SU-DHL-6 (cell line): ENCODE data around the gene RUFY4.

ENCODE experiments used
- H2AFZ ChIP-seq: fragments of 200-600 bp; sonication (generic); 2 replicates; pipeline ENCODE4 v1.6.1; 2014; ENCODE audit warnings: low read depth, mild to moderate bottlenecking, moderate library complexity, mixed read lengths, antibody characterized with exemption, low read length; ENCODE audit not compliant: severe bottlenecking
- H3F3A ChIP-seq: fragments of 200-600 bp; shearing (Covaris generic); 2 replicates; pipeline ENCODE4 v1.6.0; 2016; ENCODE audit warnings: antibody characterized with exemption, mild to moderate bottlenecking; ENCODE audit not compliant: insufficient read depth
- H3K27ac ChIP-seq: fragments of 200-600 bp; sonication (generic); 2 replicates; pipeline ENCODE4 v1.5.1; 2016; ENCODE audit warnings: low read depth, mild to moderate bottlenecking, low read length, moderate library complexity, mixed read lengths
- H3K27me3 ChIP-seq: fragments of 200-600 bp; sonication (generic), shearing (Covaris generic); 2 replicates; pipeline ENCODE4 v1.6.0; 2014; ENCODE audit warnings: mild to moderate bottlenecking, low read length
- H3K36me3 ChIP-seq: fragments of 200-600 bp; sonication (generic); 2 replicates; pipeline ENCODE4 v1.6.1; 2014; ENCODE audit warnings: mild to moderate bottlenecking, low read length, mixed read lengths
- H3K4me2 ChIP-seq: fragments of 300-600, 200-600 bp; shearing (Covaris generic), sonication (generic); 2 replicates; pipeline ENCODE4 v1.6.0; 2014; ENCODE audit warnings: low read length, low read depth, mild to moderate bottlenecking; ENCODE audit not compliant: poor library complexity, severe bottlenecking
- H3K4me3 ChIP-seq: fragments of 200-600 bp; sonication (generic); 2 replicates; pipeline ENCODE4 v1.5.1; 2014; ENCODE audit warnings: antibody characterized with exemption, low read length, mild to moderate bottlenecking, mixed read lengths; ENCODE audit not compliant: insufficient read depth, poor library complexity, severe bottlenecking
- H3K79me2 ChIP-seq: fragments of 200-600 bp; sonication (generic); 2 replicates; pipeline ENCODE4 v1.6.1; 2014; ENCODE audit warnings: mild to moderate bottlenecking, low read length, moderate library complexity; ENCODE audit not compliant: insufficient read depth
- H3K9ac ChIP-seq: fragments of 200-600 bp; sonication (generic); 2 replicates; pipeline ENCODE4 v1.7.0; 2014; ENCODE audit warnings: mild to moderate bottlenecking, low read length
- H3K9me2 ChIP-seq: fragments of 200-600 bp; sonication (generic); replicated peaks from 2 replicates; pipeline ENCODE4 v1.6.1; 2014; ENCODE audit warnings: low read length; ENCODE audit not compliant: insufficient read depth
- H3K9me3 ChIP-seq: fragments of 200-600 bp; sonication (generic); 2 replicates; pipeline ENCODE4 v1.6.1; 2014; ENCODE audit warnings: low read length, mixed read lengths; ENCODE audit not compliant: insufficient read depth
- H4K20me1 ChIP-seq: fragments of 200-600 bp; sonication (generic); 2 replicates; pipeline ENCODE4 v1.6.1; 2014; ENCODE audit warnings: low read depth, mild to moderate bottlenecking, antibody characterized with exemption, low read length, moderate library complexity, mixed read lengths
- CTCF ChIP-seq: fragments of 200-600 bp; sonication (generic); IDR thresholded peaks from one replicate; pipeline ENCODE4 v1.5.1; 2017; ENCODE audit warnings: antibody characterized with exemption, mild to moderate bottlenecking, low read length, moderate library complexity; ENCODE audit not compliant: insufficient read depth, poor library complexity, severe bottlenecking
- EZH2phosphoT487 ChIP-seq: fragments of 200-600 bp; sonication (generic), shearing (Covaris generic); conservative IDR thresholded peaks from 2 replicates; pipeline ENCODE4 v1.6.1; 2018; ENCODE audit warnings: mild to moderate bottlenecking, antibody characterized with exemption, low read length, moderate library complexity, mixed read lengths

RUFY4 gene

GRCh38 chr2:218077464-218078216 lies 8.6 kb downstream of the RUFY4 start:
- H3K36me3 ChIP-seq, result no peaks in the 10 kb centered on the region
- TF ChIP-seq CTCF, result no peak
- no peak for TF ChIP-seq EZH2phosphoT487
- H3F3A ChIP-seq, result no peaks in the 10 kb centered on the region
- H2AFZ ChIP-seq, result no peak overlapping the region
- H3K4me2 ChIP-seq, result no peak overlapping the region
- no peaks in the 10 kb centered on the region for H4K20me1 ChIP-seq
- H3K9me3 ChIP-seq, result no peaks in the 10 kb centered on the region
- no peaks in the 10 kb centered on the region for H3K9me2 ChIP-seq
- H3K27ac ChIP-seq, result no peak overlapping the region
- H3K27me3 ChIP-seq, result no peaks in the 10 kb centered on the region
- no peaks in the 10 kb centered on the region for H3K79me2 ChIP-seq
- H3K4me3 ChIP-seq, result no peak overlapping the region
- no peak overlapping the region for H3K9ac ChIP-seq

DNA sequence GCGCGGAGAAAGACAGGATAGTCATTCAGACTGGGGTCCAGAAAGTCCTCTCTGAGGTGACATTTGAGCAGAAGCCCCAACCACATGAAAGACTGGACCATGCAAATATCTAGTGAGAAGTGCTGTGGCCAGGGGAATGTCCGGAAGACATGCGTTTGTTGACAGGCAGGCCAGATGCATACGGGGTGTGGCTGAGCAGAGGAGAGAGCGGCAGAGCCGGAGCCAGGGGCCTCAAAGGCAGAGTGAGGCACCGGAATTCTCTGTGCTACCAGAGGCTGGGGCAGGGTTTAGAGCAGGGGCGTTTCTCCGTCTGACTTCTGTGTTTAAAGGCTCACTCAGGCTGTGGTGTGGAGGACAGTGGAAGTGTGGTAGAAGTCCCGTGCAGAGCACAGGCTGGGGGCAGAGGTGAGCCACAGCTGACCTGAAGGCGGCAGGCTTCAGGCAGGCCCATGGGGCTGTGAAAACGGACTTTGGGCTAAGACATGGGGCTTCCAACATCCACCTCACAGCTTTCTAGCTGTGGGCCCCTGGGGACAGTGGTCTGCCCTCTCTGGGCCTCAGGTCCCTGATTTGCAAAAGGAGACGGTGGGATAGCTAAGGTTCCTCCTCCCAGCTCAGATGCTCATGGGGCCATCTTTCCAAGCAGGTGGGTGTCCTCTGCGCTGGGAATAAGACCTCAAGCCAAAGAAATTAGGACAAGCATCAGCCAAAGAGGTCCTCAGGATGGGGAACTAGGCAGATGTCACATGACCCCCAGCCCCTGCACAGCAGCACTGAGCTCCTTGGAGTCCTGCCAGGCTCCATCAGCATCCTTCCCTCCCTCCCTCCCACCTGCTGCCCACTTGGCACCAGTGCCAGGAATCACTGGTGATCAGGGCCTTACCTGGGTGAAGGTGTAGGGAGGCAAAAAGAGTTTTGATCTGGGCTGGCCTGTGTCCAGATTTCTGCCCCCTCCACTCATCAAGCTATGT lies 11.2 kb downstream of the RUFY4 start:
- no peaks in the 10 kb centered on the region for H3K27me3 ChIP-seq
- TF ChIP-seq CTCF, result no peak
- no peak for TF ChIP-seq EZH2phosphoT487
- no peaks in the 10 kb centered on the region for H3F3A ChIP-seq
- H3K9me2 ChIP-seq, result no peaks in the 10 kb centered on the region
- H4K20me1 ChIP-seq, result no peaks in the 10 kb centered on the region
- no peak overlapping the region for H3K4me2 ChIP-seq
- no peaks in the 10 kb centered on the region for H3K9me3 ChIP-seq
- no peaks in the 10 kb centered on the region for H3K36me3 ChIP-seq
- H2AFZ ChIP-seq, result no peak overlapping the region
- H3K79me2 ChIP-seq, result no peaks in the 10 kb centered on the region
- no peak overlapping the region for H3K4me3 ChIP-seq
- no peak overlapping the region for H3K27ac ChIP-seq
- H3K9ac ChIP-seq, result no peak overlapping the region

DNA sequence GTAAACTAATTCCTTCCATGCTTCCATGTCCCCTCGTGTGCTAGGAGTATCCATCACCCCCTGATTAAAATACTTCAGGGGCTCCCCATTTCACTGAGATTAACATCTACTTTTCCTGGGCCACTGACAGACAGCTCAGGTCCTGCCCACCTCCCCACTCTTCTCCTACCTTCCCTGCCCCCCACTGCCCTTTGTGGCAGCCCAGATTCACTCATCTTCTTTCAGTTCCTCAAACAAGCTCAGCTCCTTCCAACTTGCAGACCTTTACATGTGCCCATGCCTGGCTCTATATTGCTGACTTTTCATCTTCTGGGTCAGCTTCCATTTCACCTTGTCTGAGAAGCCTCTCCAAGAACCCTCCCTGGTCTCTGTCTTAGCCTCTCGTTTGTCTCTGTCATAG lies 12.0 kb downstream of the RUFY4 start:
- H3K27me3 ChIP-seq, result no peaks in the 10 kb centered on the region
- no peaks in the 10 kb centered on the region for H3F3A ChIP-seq
- TF ChIP-seq EZH2phosphoT487 (no peak), CTCF (no peak)
- no peaks in the 10 kb centered on the region for H3K9me2 ChIP-seq
- no peak overlapping the region for H3K27ac ChIP-seq
- no peaks in the 10 kb centered on the region for H3K79me2 ChIP-seq
- H3K36me3 ChIP-seq, result no peaks in the 10 kb centered on the region
- H4K20me1 ChIP-seq, result no peaks in the 10 kb centered on the region
- no peak overlapping the region for H3K4me2 ChIP-seq
- H2AFZ ChIP-seq, result no peak overlapping the region
- H3K9ac ChIP-seq, result no peak overlapping the region
- H3K4me3 ChIP-seq, result no peak overlapping the region
- H3K9me3 ChIP-seq, result no peaks in the 10 kb centered on the region
